ENCODE measurements around the gene CES5A.
"Not testable (repeated sequence)": the region's sequence is repeated elsewhere in the genome, so short reads cannot be mapped to it uniquely, and the experiment has no call there.

The CES5A gene

DNA sequence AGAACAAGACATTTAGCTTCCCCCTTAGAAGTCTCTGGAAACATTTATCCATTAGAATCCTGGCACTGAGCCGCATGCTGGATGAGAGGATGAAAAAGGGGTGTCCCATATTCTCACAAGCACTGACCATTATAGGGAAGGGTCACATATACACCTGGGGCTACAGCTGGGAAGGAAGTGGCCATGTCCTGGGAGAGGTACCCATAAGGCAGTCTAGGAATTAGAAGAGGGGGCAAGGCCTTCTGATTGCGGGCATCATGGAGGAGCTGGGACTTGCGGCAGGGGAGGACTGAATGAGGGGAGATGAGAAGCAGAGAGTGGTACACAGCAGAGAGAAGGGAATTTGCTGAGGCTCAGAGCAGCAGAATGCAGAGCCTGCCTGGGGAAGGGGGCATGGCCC is 45.9 kb downstream of the CES5A start:
- DNase-seq (ENCODE audit: low spot score), result not testable (repeated sequence)

DNA sequence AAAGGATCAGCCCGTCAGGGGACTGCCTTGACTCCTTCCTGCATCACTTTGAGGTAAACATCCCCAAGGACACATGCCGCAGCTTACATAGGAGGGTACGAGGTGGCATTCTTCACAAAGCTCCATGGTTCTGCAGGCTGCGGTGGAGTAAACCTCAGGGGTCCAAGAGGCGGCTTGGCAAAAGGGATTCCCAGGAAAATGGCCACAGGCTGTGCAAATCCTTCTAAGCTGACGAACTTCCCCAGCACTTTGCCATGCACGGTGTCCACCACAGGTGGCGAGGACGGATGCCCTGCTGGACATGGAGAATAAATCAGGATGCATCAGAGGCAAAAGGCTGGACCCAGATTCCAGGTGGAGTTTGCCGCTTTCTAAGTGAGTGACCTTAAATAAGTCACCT is 46.5 kb downstream of the CES5A start:
- DNase-seq (ENCODE audit: low spot score), result no peak

DNA sequence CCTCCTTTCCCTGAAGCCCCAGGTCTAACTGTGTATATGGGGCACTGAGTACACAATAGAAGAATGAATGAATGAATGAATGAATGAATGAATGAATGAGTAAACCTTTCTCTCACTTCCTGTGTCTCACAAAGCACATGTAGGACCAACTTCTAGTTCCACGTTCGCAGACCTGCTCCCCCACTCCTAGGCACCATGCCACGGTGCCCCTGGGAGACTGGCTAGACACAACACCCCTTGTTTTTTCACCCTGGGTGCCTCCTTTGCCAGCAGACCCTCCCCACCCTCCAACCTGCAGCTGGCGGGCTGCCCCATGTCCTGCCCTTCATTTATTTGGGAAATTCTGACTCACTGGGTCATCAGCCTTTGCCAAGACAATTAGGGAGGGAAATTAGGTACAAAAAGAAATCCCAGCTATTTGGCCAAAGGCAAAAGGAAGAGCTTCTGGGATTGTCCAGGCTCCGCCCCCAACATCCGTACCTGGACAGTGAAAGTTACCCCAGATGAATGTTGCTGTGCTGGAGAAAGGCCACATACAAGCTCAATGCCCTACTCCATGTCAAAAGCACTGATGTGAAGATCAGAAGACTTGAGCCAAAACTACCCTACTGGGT is 50.0 kb downstream of the CES5A start:
- no peak for DNase-seq (ENCODE audit: low spot score)

DNA sequence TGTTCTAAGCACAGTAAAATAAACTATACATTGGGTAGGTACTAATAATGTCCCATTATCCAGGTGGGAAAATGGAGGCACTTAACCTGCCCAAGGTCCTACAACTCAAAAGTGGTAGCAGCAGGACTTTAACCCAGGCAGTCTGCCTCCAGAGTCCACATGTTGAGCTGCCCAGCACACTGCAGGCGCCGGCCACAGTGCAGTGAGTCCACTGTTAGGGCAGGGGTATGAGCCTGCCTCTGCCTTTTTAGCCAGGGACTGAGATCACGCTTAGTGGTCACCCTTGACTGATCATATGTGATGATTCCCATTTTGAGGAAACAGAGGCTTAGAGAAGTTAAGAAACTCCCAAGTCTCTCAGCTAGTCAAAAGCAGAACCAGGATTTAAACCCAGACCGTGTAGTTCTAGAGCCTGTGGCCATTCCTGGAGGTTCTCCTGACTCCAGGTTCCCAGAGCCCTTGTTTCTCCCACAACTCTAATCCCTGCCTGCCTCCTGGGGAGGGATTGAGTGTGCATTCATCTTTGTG is 50.6 kb downstream of the CES5A start:
- DNase-seq (ENCODE audit: low spot score), result no peak

DNA sequence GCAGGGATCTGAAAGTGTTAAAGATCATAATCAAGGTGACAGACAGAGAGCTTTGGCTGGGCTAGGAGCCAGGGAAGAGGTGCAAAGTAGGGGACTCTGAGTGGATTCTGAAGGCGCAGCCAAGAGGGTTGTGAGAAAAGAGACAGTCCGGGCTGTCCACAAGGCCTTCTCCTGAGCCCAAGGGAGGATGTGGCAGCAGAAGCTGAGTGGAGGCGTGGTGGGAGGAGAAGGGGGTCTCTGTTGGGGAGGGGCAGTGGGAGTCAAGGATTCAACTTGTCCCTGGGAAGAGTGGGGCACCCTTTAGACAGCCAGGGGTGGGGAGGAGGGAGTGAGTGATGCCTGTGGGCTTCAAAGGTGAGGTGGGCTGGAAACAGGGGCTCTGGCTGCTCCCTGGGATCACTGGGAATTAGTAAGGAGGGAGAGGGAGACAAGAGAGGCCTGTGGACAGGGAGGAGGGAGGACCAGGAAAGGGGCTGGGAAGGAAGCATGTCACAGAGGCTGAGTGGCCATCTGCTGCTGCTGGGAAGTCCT is 52.8 kb downstream of the CES5A start:
- DNase-seq (ENCODE audit: low spot score), result no peak

DNA sequence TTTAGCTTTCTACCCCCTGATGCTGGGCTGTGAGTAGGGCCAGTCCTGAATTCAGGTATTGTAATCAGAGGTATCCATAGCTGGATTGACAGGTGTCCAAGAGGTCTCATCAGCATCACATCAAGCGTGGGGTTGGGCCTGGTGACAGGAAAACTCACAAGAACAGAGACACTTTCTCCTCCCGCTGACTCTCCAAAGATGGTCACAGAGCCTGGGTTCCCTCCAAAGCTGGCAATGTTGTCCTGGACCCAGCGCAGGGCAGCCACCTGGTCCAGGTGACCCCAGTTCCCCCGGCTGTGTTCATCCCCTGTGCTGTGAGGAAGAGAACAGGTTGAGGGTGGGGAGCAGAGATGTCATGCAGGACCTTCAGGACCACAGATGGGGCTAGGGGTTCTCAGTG is 54.0 kb downstream of the CES5A start:
- no peak for DNase-seq (ENCODE audit: low spot score)

DNA sequence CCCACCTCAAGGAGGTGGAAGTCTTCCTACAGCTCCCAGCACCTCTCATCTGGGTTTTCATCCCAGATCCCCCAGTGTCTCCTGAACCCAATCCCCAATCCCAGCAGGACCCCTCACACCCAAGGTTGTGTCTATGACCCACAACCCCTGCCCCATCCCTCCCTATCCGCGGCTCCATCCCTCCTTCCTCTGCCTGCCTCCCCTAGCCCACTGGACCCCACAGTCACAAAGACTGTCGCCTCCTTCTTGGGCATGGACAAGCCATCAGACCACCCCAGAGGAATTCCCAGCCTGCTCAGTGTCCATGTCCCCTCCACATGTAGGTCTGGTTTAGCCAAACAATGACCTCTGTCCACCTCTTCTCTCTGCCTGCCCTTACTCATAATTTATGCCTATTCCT is 54.6 kb downstream of the CES5A start:
- DNase-seq (ENCODE audit: low spot score), result no peak

DNA sequence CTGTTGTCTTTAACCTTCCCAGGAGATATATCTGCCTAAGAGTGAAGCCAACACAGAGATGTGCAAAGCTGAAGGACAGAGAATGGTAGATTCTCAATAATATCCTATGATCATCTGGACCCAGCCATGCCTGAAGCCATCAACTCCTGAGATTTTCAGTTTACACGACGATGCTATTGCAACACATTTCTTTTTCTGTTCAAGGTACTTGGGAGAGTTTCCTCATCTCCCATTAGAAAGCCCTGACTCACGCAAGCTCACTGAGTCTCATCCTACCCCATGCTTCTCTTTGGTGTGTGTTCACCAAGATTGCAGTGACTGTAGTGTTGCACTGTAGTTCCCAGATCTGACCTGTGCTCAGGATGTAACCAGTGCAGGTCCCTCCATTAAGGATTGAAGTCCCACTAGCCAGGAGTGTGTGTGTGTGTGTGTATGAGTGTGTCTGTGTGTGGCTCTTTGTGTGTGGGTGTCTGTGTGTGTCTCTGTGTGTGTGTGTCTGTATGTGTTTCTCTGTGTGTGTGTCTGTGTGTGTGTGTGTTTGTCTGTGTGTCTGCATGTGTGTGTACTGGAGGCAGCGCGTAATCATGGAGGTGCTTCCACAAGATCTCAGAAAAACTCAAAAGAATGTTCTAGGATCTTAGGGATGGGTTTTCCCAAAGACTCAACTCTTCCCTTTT is 57.8 kb downstream of the CES5A start:
- no peak for DNase-seq (ENCODE audit: low spot score)

DNA sequence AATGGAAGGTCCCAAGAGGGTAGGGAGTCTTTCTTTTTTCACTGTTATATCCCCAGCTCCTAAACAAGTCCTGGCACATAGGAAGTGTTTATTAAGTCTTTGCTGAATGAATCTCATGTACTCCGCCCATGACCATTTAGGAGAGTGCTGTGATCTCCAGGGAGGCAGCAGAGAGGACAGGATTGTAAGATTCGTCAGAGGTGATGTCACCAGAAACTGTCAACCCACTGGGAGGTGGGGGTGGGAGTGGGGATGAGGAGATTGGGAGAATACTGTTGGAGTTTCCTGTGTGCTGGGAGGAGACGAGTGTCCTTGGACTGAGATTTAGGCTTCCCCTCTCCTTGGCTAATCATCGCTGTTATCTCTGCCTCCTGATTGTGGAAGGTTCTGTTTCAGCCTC is 59.0 kb downstream of the CES5A start:
- not testable (repeated sequence) for DNase-seq (ENCODE audit: low spot score)

DNA sequence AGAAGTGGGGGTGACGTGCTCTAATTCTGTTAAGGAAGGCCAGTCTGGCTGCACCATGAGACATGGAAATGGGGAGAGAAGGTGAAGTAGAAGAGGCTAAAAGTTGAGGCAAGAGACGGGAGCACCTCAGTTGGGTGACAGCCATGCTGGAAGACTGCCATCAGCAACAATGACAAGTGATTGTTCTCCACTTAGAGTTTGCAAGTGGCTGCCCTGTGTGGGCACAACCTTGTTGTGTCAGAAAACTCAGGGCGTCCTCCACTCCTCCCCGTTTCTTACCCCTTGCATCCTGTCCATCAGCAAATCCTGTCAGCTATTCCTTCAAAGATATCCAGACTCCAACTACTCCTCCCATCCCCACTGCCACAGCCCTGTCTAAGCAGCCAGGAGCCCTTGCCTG is 59.9 kb downstream of the CES5A start:
- no peak for DNase-seq (ENCODE audit: low spot score)

DNA sequence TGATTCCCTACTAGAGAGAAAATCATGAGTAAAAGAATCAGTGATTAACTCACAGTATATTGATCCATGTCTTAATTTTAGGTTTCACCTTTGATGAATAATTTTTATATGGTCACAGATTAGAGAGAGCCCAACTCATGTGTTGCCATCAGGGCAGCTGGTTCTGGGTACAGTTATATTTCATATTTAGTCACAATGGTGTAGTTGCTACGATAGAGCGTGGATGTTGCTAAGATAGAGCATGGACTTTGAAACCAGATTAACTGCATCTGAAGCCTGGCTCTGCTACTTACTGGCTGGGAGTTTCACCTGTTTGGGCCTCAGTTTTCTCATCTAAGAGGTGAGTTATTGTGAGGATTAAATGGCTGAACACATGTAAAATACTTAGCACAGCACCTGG is 61.0 kb downstream of the CES5A start:
- not testable (repeated sequence) for DNase-seq (ENCODE audit: low spot score)

DNA sequence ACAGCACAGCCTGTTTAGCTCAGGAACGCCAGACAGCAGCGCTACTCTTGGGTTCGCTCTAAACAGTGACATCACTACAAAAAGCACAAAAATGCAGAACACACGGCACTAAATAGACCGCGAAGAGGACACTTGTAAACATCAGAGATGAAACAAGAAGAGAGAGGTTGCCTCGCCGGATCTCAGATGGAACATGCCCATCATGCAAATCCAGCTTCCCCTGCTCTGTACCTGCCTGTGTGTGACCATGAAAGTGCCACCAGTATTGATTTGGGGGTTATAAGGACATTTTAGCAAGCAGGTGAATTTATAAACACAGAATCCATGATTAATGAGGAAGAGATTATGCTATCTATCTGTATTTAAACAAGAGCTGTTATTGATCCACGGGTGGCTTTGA is 61.4 kb downstream of the CES5A start:
- DNase-seq (ENCODE audit: low spot score), result not testable (repeated sequence)

DNA sequence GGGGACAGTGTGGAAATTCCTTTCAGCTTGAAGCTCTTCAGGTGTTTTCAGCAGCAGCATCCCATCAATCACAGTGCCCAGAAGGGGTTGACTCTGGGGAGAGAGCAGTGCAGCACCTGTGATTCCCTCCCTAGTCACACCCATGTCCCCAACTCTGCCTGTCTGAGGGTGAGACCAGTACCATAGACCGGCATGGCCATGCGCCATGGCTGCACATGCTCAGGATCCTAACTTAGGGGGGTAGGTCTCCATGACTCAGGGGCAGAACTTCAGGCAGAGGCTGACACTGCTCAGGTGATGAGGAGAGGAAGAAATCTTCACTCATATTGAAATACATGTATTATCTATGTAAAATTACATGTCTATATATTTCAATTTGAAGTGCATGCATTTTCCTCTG is 62.2 kb downstream of the CES5A start:
- no peak for DNase-seq (ENCODE audit: low spot score)

DNA sequence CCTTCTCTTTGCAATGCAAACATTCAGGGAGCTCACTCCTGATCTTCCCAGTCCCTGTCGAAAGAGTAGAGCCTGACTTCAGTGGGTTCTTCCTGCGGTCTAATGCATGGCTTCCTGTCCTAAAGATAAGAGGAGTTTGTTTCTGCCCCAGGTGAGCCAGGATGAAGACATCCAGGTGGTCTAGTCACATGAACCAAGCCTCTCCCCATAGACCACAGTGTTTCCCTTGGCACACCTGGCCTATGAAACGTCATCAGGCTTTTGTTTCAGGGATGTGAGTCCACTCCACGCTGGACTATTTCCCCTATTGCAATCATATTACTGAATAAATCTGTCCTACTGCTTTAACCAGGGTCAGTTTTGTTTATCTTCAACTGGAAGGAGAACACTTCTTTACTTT is 63.4 kb downstream of the CES5A start:
- DNase-seq (ENCODE audit: low spot score), result no peak

DNA sequence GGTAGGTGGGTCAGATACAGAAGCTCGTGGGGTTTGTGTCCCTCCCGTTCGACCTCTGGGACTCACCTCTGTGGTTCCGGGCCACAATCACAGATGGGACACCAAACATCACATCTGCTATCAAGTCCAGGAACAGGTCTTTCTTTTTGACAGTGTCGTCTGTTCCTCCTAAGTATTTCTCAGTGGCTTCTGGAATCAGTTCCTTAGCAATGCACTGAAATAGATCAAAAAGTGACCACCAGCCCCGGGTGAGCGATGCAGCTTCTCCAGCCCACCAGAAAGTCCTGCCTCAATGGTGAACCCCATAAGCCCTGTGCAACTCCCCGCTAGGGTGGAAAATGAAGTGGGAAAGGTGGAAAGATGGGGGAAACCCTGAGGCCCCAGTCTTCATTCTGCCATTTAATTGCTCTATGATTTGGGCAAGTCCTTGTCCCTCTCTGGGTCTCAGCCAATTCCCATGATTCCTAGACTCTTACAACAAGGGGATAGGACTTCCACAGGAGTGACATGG is 64.7 kb downstream of the CES5A start:
- DNase-seq (ENCODE audit: low spot score), result no peak

DNA sequence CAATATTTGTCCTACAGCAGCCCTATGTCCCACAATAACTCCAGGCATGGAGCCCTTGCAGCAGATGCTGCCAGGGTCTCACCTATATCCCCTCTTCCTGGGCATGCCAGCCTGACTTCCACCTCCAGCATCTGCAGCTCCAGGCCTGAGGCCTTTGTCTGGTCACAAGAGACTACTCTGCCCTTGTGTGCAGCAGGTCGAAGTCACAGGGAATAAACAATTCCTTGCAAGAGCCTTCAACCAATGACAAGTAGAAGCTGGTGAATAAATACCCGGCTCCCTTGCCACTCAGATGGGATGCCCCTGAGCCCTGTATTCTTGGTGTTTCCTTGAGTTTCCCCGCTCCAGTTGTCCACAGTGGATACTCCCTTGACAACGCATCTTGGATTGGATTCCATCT is 65.3 kb downstream of the CES5A start:
- no peak for DNase-seq (ENCODE audit: low spot score)

DNA sequence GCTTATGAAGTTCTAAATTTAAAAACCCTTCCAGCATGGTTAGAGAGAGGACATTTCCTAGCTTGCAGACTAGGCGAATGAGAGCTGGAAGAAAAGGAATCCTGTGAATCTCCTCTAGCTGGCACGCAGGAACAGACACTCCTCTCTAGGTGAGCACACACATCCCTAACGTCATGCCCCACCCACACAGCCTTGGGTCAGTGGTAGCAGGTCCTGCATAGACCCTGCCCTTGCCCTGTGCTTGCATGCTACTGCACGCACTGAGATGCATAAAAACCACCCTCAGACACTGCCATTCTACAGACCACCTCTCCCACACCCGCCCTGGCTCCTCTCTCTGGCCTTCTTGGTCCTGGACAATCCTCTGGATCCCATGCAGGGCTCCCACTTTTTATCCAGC is 65.8 kb downstream of the CES5A start:
- DNase-seq (ENCODE audit: low spot score), result no peak

DNA sequence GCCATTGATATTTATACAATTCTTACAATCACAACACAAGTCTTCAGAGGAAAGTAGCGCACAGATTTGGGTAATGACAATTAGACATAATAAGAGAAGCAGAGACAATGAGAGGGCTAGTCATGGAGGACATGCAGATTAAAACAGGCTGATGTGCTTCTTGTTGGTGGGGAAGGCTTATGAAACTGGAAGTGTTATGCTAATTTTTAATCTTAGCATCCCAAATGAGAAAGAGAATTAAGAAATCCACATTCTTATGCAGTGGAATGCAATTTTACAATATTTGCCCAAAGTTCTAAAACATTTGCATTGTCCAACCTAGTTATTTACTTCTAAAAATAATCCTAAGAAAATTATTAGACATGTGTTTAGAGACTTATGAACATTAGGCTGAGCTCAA is 66.9 kb downstream of the CES5A start:
- DNase-seq (ENCODE audit: low spot score), result not testable (repeated sequence)

DNA sequence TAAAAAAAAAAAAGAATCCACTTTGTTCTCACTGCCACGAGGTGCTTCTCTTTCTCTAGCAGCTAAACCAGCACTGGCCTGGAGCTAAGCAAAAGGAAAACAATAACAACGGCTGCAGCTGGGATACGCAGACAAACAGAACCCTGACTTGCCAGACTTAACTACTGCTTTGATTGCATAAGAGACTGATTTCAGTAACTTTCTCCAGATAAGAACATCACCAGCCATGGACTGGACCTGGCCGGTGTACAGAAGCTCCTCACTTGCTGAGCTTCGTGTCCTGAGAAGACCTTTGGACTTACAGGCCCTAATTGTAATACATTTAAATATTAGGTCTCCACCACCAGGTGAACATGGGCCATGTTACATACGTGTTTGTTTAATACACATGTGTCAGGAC is 70.1 kb downstream of the CES5A start:
- DNase-seq (ENCODE audit: low spot score), result not testable (repeated sequence)

DNA sequence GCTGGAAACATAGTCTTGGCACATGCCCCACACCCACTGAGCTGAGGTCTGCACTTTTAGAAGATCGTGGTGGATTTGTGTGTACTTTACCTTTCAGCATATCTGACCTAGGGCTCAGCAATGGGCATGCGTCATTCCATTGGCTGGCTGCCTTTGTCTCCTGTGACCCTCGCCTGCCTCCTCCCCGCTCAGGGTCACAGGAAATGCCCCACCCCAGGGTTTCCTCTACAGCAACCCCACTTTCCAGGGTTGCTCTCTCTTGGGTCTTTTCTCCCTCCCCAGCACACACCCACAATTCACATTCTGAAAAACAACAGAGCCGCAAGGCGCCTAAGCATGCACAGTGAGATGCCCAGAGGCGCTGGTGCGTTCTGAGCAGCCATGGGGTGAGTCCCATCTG is 71.5 kb downstream of the CES5A start:
- not testable (repeated sequence) for DNase-seq (ENCODE audit: low spot score)

Measured in AG08396 (cell line).